ENCODE data around the gene MAGEA3.
"Not testable (repeated sequence)": the region's sequence is repeated elsewhere in the genome, so short reads cannot be mapped to it uniquely, and the experiment has no call there.

Gene MAGEA3

GRCh38 chrX:152735860-152736511 lies 37.4 kb downstream of the MAGEA3 start:
- DNase-seq (ENCODE audit: low spot score): no peak

- DNase-seq (ENCODE audit: low spot score): not testable (repeated sequence)
These were observed 37.9 kb downstream of the MAGEA3 start for GRCh38 chrX:152736528-152736927.

GRCh38 chrX:152738560-152738959 lies 40.0 kb downstream of the MAGEA3 start:
- no peak for DNase-seq (ENCODE audit: low spot score)
